Esophagus muscularis mucosa (tissue), 4 donors: ENCODE data around the gene PSMB3. TPM values are rescaled to one million over a fixed set of nuclear protein-coding genes. Genes with fewer than 3 reads are reported as not detected.

Experiments used
- DNase-seq: peaks from one replicate; pipeline ENCODE4 v3.0.0-alpha.2; 2017; ENCODE audit errors: extremely low spot score
- H3K27ac ChIP-seq, 4 donors: fragments of 200-600 bp; sonication (generic); replicated peaks in 1 of 4; 1 replicate in 3 of 4; 2 replicates in 1 of 4; pipeline ENCODE4 v1.5.1; 2016 to 2019; ENCODE audit warnings: mild to moderate bottlenecking in 1 of 4
- H3K27me3 ChIP-seq, 4 donors: fragments of 200-600 bp; sonication (generic); one replicate each; pipeline versions ENCODE4 v1.5.1 to v1.6.0; 2016 to 2019
- H3K36me3 ChIP-seq, 4 donors: fragments of 200-600 bp; sonication (generic); one replicate each; pipeline ENCODE4 v1.5.1; 2016 to 2019
- H3K4me1 ChIP-seq, 4 donors: fragments of 200-600 bp; sonication (generic); one replicate each; pipeline ENCODE4 v1.5.1; 2016 to 2019
- H3K4me3 ChIP-seq, 4 donors: fragments of 200-600 bp; sonication (generic); 1 replicate in 2 of 4; 2 replicates in 2 of 4; pipeline ENCODE4 v1.5.1; 2016 to 2019; ENCODE audit warnings: mild to moderate bottlenecking in 4 of 4, moderate library complexity in 1 of 4
- H3K9me3 ChIP-seq, 4 donors: fragments of 200-600 bp; sonication (generic); 1 replicate in 3 of 4; 2 replicates in 1 of 4; pipeline ENCODE4 v1.5.1; 2016 to 2019
- EP300 ChIP-seq: sonication (generic); formaldehyde crosslinking; IDR thresholded peaks from one replicate; pipeline ENCODE4 v1.6.1; 2017; ENCODE audit warnings: antibody characterized with exemption
- POLR2A ChIP-seq: fragments of 450-650 bp; IDR thresholded peaks from one replicate; pipeline ENCODE4 v1.6.1; 2017; ENCODE audit warnings: antibody characterized with exemption, moderate library complexity, mild to moderate bottlenecking, low read depth
- POLR2AphosphoS5 ChIP-seq, 2 donors: sonication (generic); formaldehyde crosslinking; IDR thresholded peaks; one replicate each; pipeline ENCODE4 v1.6.1; 2017; ENCODE audit warnings: antibody characterized with exemption in 2 of 2
- WGBS: methylation state at CpG from one replicate; pipeline ENCODE4 v1.1.5; 2018; 5-methylcytosine and 5-hydroxymethylcytosine counted together
- intact Hi-C: fragments of 100-400 bp; cut with DNase I; formaldehyde crosslinking; loops from one replicate; pipeline ENCODE4 v1.15.1; 2023
- total RNA-seq, 4 donors: library from RNA; depleted of rRNA; stranded (reverse); fragments of >200 nt; gene quantifications; one replicate each; pipeline versions ENCODE4 v1.1.0 to v1.2.1, GENCODE V29; 2016
- TF ChIP-seq, protein P1 (sequence below), 3 experiments: fragments of 200-600 bp in 2 of 3; fragments of 450-650 bp in 1 of 3; sonication (generic) in 2 of 3; IDR thresholded peaks; one replicate each; pipeline ENCODE4 v1.5.1; 2017 to 2019; ENCODE audit warnings: antibody characterized with exemption in 3 of 3, mild to moderate bottlenecking in 2 of 3, moderate library complexity in 1 of 3

The PSMB3 gene
- total RNA-seq, 4 donors from 2014 or later = 122 to 158 (median 137) TPM

DNA sequence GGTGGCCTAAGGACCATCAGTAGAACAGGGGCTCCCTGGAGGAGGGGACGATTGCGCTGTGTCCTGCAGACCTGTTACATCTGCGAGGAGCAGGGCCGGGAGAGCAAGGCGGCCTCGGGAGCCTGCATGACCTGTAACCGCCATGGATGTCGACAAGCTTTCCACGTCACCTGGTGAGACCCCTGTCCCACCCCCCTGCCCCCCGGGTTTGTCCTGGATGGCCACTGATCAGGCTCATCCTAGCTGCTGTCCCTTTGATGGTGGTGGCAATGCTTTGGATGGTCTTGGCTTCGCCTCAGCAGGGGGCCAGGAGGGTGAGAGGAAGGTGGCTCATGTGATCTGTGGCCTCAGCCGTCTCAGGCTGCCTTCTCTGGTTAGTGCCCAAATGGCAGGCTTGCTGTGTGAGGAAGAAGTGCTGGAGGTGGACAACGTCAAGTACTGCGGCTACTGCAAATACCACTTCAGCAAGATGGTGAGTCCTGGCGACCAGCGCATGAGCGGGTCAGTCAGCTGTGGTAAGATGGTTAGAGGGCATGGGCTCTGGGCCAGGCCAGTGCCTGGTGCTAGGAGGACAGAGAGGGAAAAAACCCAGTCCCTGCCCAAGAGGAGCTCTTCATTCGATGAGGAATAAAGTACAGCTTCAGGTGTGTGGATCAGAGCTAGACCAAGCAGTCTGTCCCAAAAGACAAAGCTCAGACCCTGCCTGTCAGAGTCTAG, 43.3 kb upstream of the PSMB3 start:
- no peaks in the 10 kb centered on the region for H3K9me3 ChIP-seq
- H3K27me3 ChIP-seq = no peaks in the 10 kb centered on the region
- H3K36me3 ChIP-seq = peaks cover 33 to 71% (median 64%) of the 10 kb centered on the region in 4 donors
- no peak for TF ChIP-seq POLR2A
- TF ChIP-seq, protein P1, sequence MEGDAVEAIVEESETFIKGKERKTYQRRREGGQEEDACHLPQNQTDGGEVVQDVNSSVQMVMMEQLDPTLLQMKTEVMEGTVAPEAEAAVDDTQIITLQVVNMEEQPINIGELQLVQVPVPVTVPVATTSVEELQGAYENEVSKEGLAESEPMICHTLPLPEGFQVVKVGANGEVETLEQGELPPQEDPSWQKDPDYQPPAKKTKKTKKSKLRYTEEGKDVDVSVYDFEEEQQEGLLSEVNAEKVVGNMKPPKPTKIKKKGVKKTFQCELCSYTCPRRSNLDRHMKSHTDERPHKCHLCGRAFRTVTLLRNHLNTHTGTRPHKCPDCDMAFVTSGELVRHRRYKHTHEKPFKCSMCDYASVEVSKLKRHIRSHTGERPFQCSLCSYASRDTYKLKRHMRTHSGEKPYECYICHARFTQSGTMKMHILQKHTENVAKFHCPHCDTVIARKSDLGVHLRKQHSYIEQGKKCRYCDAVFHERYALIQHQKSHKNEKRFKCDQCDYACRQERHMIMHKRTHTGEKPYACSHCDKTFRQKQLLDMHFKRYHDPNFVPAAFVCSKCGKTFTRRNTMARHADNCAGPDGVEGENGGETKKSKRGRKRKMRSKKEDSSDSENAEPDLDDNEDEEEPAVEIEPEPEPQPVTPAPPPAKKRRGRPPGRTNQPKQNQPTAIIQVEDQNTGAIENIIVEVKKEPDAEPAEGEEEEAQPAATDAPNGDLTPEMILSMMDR (IDR thresholded peaks at IDR 0.05) = no peak
- TF ChIP-seq POLR2AphosphoS5 (IDR thresholded peaks at IDR 0.05) = no peak
- no peak for TF ChIP-seq EP300
- WGBS = 86% methylated on average over 18 of the region's 18 CpGs
- peaks cover 23 to 36% (median 27%) of the 10 kb centered on the region in 4 donors for H3K4me1 ChIP-seq
- no peak overlapping the region for H3K27ac ChIP-seq
- no peak overlapping the region for H3K4me3 ChIP-seq
- intact Hi-C loops = no loop called here
- DNase-seq = no peak

DNA sequence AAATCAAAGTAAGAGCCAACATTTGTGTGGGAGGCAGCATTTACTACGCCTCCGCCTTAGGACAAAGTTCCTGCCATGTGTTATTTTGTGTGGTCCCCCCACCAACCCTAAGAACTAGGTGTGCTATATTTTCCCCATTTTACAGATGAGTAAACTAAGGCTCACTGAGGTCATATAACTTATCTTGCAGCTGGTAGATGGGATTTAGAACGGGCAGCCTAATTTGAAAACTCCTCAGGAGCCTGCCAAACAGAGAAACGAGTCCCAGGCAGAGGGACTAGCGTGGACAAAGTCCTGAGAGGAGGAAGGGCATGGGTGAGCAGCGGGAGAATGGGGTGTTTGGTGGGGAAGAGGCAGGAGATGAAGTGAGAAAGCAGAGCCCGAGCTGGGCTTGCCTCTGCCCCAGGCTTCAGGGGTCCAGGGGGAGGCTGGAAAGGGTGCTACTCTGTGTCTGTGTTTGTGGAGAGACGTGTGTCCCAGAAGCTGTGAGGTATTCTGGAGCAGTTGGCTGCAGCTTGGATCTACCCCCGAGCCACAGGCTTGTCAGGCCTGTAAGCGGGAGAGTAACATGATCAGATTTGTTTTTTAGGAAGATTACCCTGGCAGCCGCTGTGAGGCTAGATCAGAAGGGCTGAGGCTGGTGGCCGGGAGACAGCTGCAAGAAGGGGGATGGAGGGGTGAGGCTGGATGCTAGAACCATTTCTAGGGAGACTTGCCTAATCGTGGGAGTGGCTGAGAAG, 42.5 kb upstream of the PSMB3 start:
- no peak for DNase-seq
- H3K36me3 ChIP-seq = peaks cover 39 to 79% (median 71%) of the 10 kb centered on the region in 4 donors
- 79% methylated on average over 13 of the region's 13 CpGs for WGBS
- H3K27ac ChIP-seq = no peak overlapping the region
- no peaks in the 10 kb centered on the region for H3K27me3 ChIP-seq
- TF ChIP-seq POLR2AphosphoS5 (IDR thresholded peaks at IDR 0.05) = no peak
- TF ChIP-seq, protein P1 (IDR thresholded peaks at IDR 0.05) = no peak
- no peak for TF ChIP-seq POLR2A
- TF ChIP-seq EP300 = no peak
- H3K4me3 ChIP-seq = no peak overlapping the region
- H3K4me1 ChIP-seq = peaks cover 19 to 35% (median 26%) of the 10 kb centered on the region in 4 donors
- H3K9me3 ChIP-seq = no peaks in the 10 kb centered on the region
- intact Hi-C loops = no loop called here

DNA sequence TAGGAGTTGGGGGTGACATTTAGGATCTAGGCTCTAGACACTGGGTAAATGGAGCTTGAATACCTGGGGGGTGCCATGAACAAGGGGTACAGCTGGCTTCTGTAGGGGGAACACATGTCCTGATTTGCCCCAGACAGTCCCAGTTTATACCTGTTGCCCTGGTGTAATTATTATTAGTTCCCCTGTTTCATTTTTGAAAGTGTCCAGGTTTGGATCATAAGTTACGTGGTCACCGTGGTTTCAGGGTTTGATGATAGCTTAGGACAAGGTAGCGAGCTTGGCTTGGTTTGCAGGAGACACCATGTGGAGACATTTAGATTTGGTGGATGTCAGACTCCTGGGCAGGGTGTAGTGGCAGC, 42.0 kb upstream of the PSMB3 start:
- H3K27ac ChIP-seq = no peak overlapping the region
- no peak overlapping the region for H3K4me3 ChIP-seq
- peaks cover 40 to 84% (median 76%) of the 10 kb centered on the region in 4 donors for H3K36me3 ChIP-seq
- 86% methylated on average over 3 of the region's 3 CpGs for WGBS
- no peaks in the 10 kb centered on the region for H3K9me3 ChIP-seq
- no peak for DNase-seq
- H3K27me3 ChIP-seq = no peaks in the 10 kb centered on the region
- TF ChIP-seq POLR2A = no peak
- no peak for TF ChIP-seq POLR2AphosphoS5 (IDR thresholded peaks at IDR 0.05)
- TF ChIP-seq EP300 = no peak
- TF ChIP-seq, protein P1 (IDR thresholded peaks at IDR 0.05) = no peak
- H3K4me1 ChIP-seq = peaks cover 19 to 35% (median 26%) of the 10 kb centered on the region in 4 donors
- intact Hi-C loops = no loop called here

DNA sequence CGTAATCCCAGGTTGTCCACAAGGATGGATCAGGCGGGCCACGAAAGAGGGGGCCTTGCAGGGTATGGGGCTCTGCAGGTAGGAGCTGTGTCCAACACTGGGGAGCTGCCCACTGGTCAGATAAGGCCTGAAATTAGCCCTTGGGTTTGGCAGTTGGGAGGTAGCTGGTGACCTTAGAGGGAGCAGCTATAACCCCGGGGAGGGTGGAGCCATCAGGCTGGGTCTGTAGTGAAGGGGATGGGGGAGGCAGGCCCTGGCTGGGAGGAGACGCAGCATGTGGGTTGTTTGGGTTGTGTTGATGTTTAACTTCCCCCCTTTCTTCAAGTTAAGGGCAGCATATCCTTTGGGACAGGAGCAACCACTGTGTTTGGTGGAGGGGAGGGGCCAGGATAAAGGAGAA, 41.6 kb upstream of the PSMB3 start:
- no peak for TF ChIP-seq POLR2AphosphoS5 (IDR thresholded peaks at IDR 0.05)
- no peak for TF ChIP-seq EP300
- TF ChIP-seq, protein P1 (IDR thresholded peaks at IDR 0.05) = no peak
- no peak for TF ChIP-seq POLR2A
- Histone ChIP-seq H3K36me3 (peaks cover 44 to 88% (median 80%) of the 10 kb centered on the region in 4 donors), H3K4me3 (no peak overlapping the region), H3K27me3 (no peaks in the 10 kb centered on the region), H3K4me1 (peaks cover 19 to 35% (median 25%) of the 10 kb centered on the region in 4 donors), H3K27ac (no peak overlapping the region), H3K9me3 (no peaks in the 10 kb centered on the region)
- WGBS = 86% methylated on average over 5 of the region's 5 CpGs
- intact Hi-C loops = no loop called here
- no peak for DNase-seq
